ENCODE data around the gene RIN3.

- TF ChIP-seq CTCF (IDR thresholded peaks at IDR 0.05) (peak; percentile 7; the same call in 1 of the 2 replicates), SIN3A (IDR thresholded peaks at IDR 0.05; ENCODE audit: borderline replicate concordance, insufficient read depth, low read depth, low read length) (no peak), POLR2AphosphoS5 (IDR thresholded peaks at IDR 0.05; ENCODE audit: low read depth, low read length) (no peak)
These were observed 86.9 kb downstream of the RIN3 start for GRCh38 chr14:92600318-92601053.

Measured in Panc1 (cell line).